Peyer's patch (tissue), 4 donors: ENCODE results near the gene WWC1.

Source experiments
- CTCF ChIP-seq, 6 experiments: fragments of 450-650 bp in 4 of 6; fragments of 200-600 bp in 2 of 6; sonication (generic) in 1 of 6; IDR thresholded peaks; one replicate each; pipeline ENCODE4 v1.5.1; 2017 to 2019; ENCODE audit warnings: antibody characterized with exemption in 6 of 6, mild to moderate bottlenecking in 3 of 6, moderate library complexity in 1 of 6
- POLR2A ChIP-seq, 2 donors: fragments of 450-650 bp; IDR thresholded peaks; one replicate each; pipeline ENCODE4 v1.5.1; 2017; ENCODE audit warnings: antibody characterized with exemption in 2 of 2, mild to moderate bottlenecking in 2 of 2, moderate library complexity in 2 of 2

- TF ChIP-seq CTCF (IDR thresholded peaks at IDR 0.05) (peak; percentile 90 to 98 (median 94)), POLR2A (IDR thresholded peaks at IDR 0.05) (peak; percentile 87 to 88)
Measured at GRCh38 chr5:168486136-168486879, 194.9 kb downstream of the WWC1 start, which contains the start of gene RARS1.
